IMR-90 (cell line): ENCODE results near the gene CCT4.
A peak's percentile ranks its signal among the peaks of the same experiment; 100 is the strongest.

Source experiments
- CEBPB ChIP-seq: IDR thresholded peaks from 2 replicates; pipeline ENCODE4 v1.6.1; 2012; ENCODE audit warnings: low read depth, low read length, improper control_type of control experiment
- FOS ChIP-seq: fragments of 150-350 bp; IDR thresholded peaks from 2 replicates; pipeline ENCODE4 v1.6.1; 2016; ENCODE audit warnings: low read depth, low read length
- MAFK ChIP-seq: IDR thresholded peaks from 2 replicates; pipeline ENCODE4 v1.6.1; 2012; ENCODE audit warnings: low read depth, low read length, improper control_type of control experiment
- MXI1 ChIP-seq: IDR thresholded peaks from 2 replicates; pipeline ENCODE4 v1.6.1; 2012; ENCODE audit warnings: low read depth, mild to moderate bottlenecking, low read length, moderate library complexity, borderline replicate concordance
- NFE2L2 ChIP-seq: fragments of 150-350 bp; IDR thresholded peaks from 2 replicates; pipeline ENCODE4 v1.6.1; 2016; ENCODE audit warnings: low read depth, mild to moderate bottlenecking, low read length
- POLR2A ChIP-seq: IDR thresholded peaks from 2 replicates; pipeline ENCODE4 v1.6.1; 2012; ENCODE audit warnings: mild to moderate bottlenecking, low read depth, low read length
- RAD21 ChIP-seq: IDR thresholded peaks from 2 replicates; pipeline ENCODE4 v1.6.1; 2012; ENCODE audit warnings: low read length, improper control_type of control experiment
- SMC3 ChIP-seq: fragments of 150-350 bp; IDR thresholded peaks from 2 replicates; pipeline ENCODE4 v1.6.1; 2016; ENCODE audit warnings: low read depth, mild to moderate bottlenecking, antibody characterized with exemption, low read length, moderate library complexity
- TF ChIP-seq, protein P1 (sequence below): conservative IDR thresholded peaks from 2 replicates; pipeline ENCODE4 v1.5.1; 2012; ENCODE audit warnings: mild to moderate bottlenecking, low read depth, low read length, improper control_type of control experiment
- TF ChIP-seq, protein P2 (sequence below): fragments of 150-350 bp; IDR thresholded peaks from 2 replicates; pipeline ENCODE4 v1.6.1; 2017; ENCODE audit warnings: mild to moderate bottlenecking, antibody characterized with exemption, low read length, low read depth
- TF ChIP-seq, protein P3 (sequence below): fragments of 150-350 bp; IDR thresholded peaks from 2 replicates; pipeline ENCODE4 v1.6.1; 2016; ENCODE audit warnings: low read depth, mild to moderate bottlenecking, low read length, moderate library complexity, borderline replicate concordance

DNA sequence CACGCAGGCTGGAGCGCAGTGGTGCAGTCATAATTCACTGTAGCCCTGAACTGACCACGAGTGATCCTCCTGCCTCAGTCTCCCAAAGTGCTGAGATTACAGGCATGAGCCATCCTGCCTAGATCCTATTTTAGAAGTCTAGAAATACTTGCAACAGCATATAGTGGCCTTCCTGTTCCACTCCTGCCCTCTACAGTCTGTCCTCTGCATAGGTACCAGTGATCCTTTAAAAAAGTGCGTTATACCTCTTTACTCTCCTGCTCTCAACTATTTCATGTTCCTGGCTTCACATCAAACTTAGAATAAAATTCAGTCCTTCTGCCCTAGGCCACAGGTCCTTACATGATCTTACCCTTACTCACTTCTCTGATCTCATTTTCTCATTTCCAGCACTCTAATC lies 23.1 kb upstream of the CCT4 start:
- TF ChIP-seq, protein P1, sequence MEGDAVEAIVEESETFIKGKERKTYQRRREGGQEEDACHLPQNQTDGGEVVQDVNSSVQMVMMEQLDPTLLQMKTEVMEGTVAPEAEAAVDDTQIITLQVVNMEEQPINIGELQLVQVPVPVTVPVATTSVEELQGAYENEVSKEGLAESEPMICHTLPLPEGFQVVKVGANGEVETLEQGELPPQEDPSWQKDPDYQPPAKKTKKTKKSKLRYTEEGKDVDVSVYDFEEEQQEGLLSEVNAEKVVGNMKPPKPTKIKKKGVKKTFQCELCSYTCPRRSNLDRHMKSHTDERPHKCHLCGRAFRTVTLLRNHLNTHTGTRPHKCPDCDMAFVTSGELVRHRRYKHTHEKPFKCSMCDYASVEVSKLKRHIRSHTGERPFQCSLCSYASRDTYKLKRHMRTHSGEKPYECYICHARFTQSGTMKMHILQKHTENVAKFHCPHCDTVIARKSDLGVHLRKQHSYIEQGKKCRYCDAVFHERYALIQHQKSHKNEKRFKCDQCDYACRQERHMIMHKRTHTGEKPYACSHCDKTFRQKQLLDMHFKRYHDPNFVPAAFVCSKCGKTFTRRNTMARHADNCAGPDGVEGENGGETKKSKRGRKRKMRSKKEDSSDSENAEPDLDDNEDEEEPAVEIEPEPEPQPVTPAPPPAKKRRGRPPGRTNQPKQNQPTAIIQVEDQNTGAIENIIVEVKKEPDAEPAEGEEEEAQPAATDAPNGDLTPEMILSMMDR, result 0 out of 2 replicates have a peak, but pooled peaks have one; percentile 24
- TF ChIP-seq SMC3, result no peak
- TF ChIP-seq RAD21, result peak; percentile 17; the same call in 1 of the 2 replicates
- TF ChIP-seq POLR2A, result no peak
- TF ChIP-seq MXI1, result no peak
- TF ChIP-seq, protein P2, sequence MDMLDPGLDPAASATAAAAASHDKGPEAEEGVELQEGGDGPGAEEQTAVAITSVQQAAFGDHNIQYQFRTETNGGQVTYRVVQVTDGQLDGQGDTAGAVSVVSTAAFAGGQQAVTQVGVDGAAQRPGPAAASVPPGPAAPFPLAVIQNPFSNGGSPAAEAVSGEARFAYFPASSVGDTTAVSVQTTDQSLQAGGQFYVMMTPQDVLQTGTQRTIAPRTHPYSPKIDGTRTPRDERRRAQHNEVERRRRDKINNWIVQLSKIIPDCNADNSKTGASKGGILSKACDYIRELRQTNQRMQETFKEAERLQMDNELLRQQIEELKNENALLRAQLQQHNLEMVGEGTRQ, result no peak
- no peak for TF ChIP-seq NFE2L2
- TF ChIP-seq MAFK, result no peak
- TF ChIP-seq, protein P3, sequence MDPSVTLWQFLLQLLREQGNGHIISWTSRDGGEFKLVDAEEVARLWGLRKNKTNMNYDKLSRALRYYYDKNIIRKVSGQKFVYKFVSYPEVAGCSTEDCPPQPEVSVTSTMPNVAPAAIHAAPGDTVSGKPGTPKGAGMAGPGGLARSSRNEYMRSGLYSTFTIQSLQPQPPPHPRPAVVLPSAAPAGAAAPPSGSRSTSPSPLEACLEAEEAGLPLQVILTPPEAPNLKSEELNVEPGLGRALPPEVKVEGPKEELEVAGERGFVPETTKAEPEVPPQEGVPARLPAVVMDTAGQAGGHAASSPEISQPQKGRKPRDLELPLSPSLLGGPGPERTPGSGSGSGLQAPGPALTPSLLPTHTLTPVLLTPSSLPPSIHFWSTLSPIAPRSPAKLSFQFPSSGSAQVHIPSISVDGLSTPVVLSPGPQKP, result no peak
- TF ChIP-seq CEBPB, result no peak
- TF ChIP-seq FOS, result no peak
